ENCODE data around the gene OR13J1. TPM values are rescaled to one million over a fixed set of nuclear protein-coding genes. Genes with fewer than 3 reads are reported as not detected.
A peak's percentile ranks its signal among the peaks of the same experiment; 100 is the strongest.
"Not testable (repeated sequence)": the region's sequence is repeated elsewhere in the genome, so short reads cannot be mapped to it uniquely, and the experiment has no call there.

Gene OR13J1
- total and polyA plus RNA-seq, 4 donors, result not detected

DNA sequence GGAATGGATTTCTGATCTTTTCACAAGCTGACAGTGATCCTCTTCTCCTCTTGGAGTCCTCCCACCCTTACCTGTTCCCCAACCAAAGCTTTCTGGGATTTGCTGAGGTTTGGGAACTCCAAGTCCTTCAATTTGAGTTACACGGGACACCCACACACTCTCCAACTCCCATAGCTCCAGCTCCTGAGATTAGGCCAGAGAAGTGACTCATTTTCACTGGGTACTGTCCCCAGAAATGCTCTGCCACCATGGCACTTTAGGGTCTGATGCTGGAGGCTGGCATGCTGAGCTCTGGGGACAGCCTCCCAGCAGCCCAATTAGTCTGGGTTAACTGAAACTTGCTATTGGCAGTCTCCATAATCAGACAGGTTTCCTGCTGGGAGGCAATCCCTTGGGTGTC lies 21.9 kb upstream of the OR13J1 start:
- DNase-seq (no peak), ATAC-seq (ENCODE audit: low FRiP score) (no peak)
- intact Hi-C loops (cut with DNase I), result loop anchor here in 1 of 2 donors (2.0 kb wide), 1 partner anchor 21 kb away; the partner anchor contains the start of gene OR13J1
- Histone ChIP-seq H3K27ac (ENCODE audit: low read depth in 1 of 2, low read length in 2 of 2) (no peak overlapping the region), H3K9me3 (ENCODE audit: control insufficient read depth, low read length) (no peaks in the 10 kb centered on the region), H3K36me3 (ENCODE audit: control insufficient read depth in 1 of 2, insufficient read depth in 2 of 2, low read length in 1 of 2) (no peaks in the 10 kb centered on the region), H3K27me3 (ENCODE audit: control insufficient read depth in 1 of 2, insufficient read depth in 2 of 2, low read length in 1 of 2) (no peaks in the 10 kb centered on the region), H3K4me1 (ENCODE audit: control insufficient read depth in 1 of 2, insufficient read depth in 2 of 2, low read length in 2 of 2) (no peaks in the 10 kb centered on the region), H3K4me3 (ENCODE audit: low read length in 2 of 2) (no peak overlapping the region)
- WGBS, 2 donors, result 64 to 70% methylated on average over 1 of the region's 1 CpG

GRCh38 chr9:35891646-35892045 lies 21.4 kb upstream of the OR13J1 start:
- no peaks in the 10 kb centered on the region for H3K27me3 ChIP-seq (ENCODE audit: control insufficient read depth in 1 of 2, insufficient read depth in 2 of 2, low read length in 1 of 2)
- no peaks in the 10 kb centered on the region for H3K9me3 ChIP-seq (ENCODE audit: control insufficient read depth, low read length)
- 78 to 80% methylated on average over 3 of the region's 3 CpGs for WGBS, 2 donors
- ATAC-seq (ENCODE audit: low FRiP score) (no peak), DNase-seq (no peak)
- no peaks in the 10 kb centered on the region for H3K4me1 ChIP-seq (ENCODE audit: control insufficient read depth in 1 of 2, insufficient read depth in 2 of 2, low read length in 2 of 2)
- no peaks in the 10 kb centered on the region for H3K36me3 ChIP-seq (ENCODE audit: control insufficient read depth in 1 of 2, insufficient read depth in 2 of 2, low read length in 1 of 2)
- H3K27ac ChIP-seq (ENCODE audit: low read depth in 1 of 2, low read length in 2 of 2), result no peak overlapping the region
- no peak overlapping the region for H3K4me3 ChIP-seq (ENCODE audit: low read length in 2 of 2)
- intact Hi-C loops (cut with DNase I), result loop anchor here in 1 of 2 donors (2.0 kb wide), 1 partner anchor 21 kb away; the partner anchor contains the start of gene OR13J1

DNA sequence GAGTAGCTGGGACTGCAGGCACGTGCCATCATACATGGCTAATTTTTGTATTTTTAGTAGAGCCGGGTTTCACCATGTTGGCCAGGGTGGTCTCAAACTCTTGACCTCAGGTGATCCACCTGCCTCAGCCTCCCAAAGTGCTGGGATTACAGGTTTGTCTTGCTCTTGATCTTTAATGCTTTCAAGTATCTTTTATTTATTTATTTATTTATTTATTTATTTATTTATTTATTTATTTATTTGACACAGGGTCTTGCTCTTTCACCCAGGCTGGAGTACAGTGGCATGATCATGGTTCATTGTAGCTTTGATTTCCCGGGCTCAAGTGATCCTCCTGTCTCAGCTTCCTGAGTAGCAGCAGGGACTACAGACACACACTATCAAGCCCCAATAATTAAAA lies 14.7 kb upstream of the OR13J1 start:
- H3K27me3 ChIP-seq (ENCODE audit: control insufficient read depth in 1 of 2, insufficient read depth in 2 of 2, low read length in 1 of 2); H3K36me3 ChIP-seq (ENCODE audit: control insufficient read depth in 1 of 2, insufficient read depth in 2 of 2, low read length in 1 of 2); H3K4me1 ChIP-seq (ENCODE audit: control insufficient read depth in 1 of 2, insufficient read depth in 2 of 2, low read length in 2 of 2); H3K27ac ChIP-seq (ENCODE audit: low read depth in 1 of 2, low read length in 2 of 2); H3K4me3 ChIP-seq (ENCODE audit: low read length in 2 of 2); ATAC-seq (ENCODE audit: low FRiP score); DNase-seq; H3K9me3 ChIP-seq (ENCODE audit: control insufficient read depth, low read length): not testable (repeated sequence)
- intact Hi-C loops (cut with DNase I), result loop anchor here in 1 of 2 donors (5.0 to 10.0 kb wide), 2 partner anchors 58 to 230 kb away; partner anchors contain the start of genes CCDC107, FAM221B, RMRP and SIT1
- 84 to 91% methylated on average over 3 of the region's 3 CpGs for WGBS, 2 donors

- ATAC-seq (ENCODE audit: low FRiP score) (no peak), DNase-seq (no peak)
- intact Hi-C loops (cut with DNase I), result loop anchor here (1.0 to 10.0 kb wide), 3 partner anchors 56 to 228 kb away; partner anchors contain the start of genes CCDC107 (in 1 of the 2), FAM221B (in 1 of the 2), RMRP (in 1 of the 2) and SIT1 (in 1 of the 2)
- 71 to 73% methylated on average over 3 of the region's 3 CpGs for WGBS, 2 donors
- Histone ChIP-seq H3K36me3 (ENCODE audit: control insufficient read depth in 1 of 2, insufficient read depth in 2 of 2, low read length in 1 of 2) (no peaks in the 10 kb centered on the region), H3K4me3 (ENCODE audit: low read length in 2 of 2) (no peak overlapping the region), H3K9me3 (ENCODE audit: control insufficient read depth, low read length) (no peaks in the 10 kb centered on the region), H3K27ac (ENCODE audit: low read depth in 1 of 2, low read length in 2 of 2) (no peak overlapping the region), H3K27me3 (ENCODE audit: control insufficient read depth in 1 of 2, insufficient read depth in 2 of 2, low read length in 1 of 2) (no peaks in the 10 kb centered on the region), H3K4me1 (ENCODE audit: control insufficient read depth in 1 of 2, insufficient read depth in 2 of 2, low read length in 2 of 2) (no peaks in the 10 kb centered on the region)
These were observed 12.8 kb upstream of the OR13J1 start for GRCh38 chr9:35882996-35883395.

DNA sequence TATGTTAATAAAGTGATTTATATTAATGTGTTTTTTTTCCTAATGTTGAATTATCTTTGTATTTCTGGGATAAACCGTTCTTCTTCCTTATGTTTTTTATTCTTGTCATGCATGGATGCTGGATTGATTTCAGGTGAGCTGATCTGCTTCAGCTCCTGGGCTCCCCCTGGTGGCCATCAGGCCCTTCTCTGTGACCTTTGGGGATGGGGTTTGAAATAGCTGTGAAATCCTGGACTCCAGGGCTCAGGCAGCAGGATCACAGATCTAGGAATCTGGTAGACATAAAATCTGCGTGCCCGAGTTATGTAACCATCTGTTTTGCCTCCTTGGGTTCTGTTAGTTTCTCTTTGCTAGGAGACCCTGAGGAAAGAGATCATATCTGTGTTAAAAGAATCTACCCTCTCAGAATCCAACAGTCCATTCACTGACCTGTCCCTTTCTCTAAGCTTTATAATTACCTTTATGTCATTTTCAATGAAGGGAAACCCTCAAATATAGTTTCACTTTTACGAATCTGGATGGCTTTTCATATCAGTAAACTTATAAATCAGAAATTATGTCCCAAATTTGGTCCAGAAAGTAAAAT lies 12.2 kb upstream of the OR13J1 start:
- intact Hi-C loops (cut with DNase I), result loop anchor here (1.0 to 10.0 kb wide), 3 partner anchors 55 to 228 kb away; partner anchors contain the start of genes CCDC107 (in 1 of the 2), FAM221B (in 1 of the 2), RMRP (in 1 of the 2) and SIT1 (in 1 of the 2)
- H3K4me3 ChIP-seq (ENCODE audit: low read length in 2 of 2), result no peak overlapping the region
- WGBS, 2 donors, result 1% methylated on average over 4 of the region's 4 CpGs
- H3K36me3 ChIP-seq (ENCODE audit: control insufficient read depth in 1 of 2, insufficient read depth in 2 of 2, low read length in 1 of 2), result no peaks in the 10 kb centered on the region
- ATAC-seq (ENCODE audit: low FRiP score), result peak; percentile 88
- no peaks in the 10 kb centered on the region for H3K9me3 ChIP-seq (ENCODE audit: control insufficient read depth, low read length)
- H3K27me3 ChIP-seq (ENCODE audit: control insufficient read depth in 1 of 2, insufficient read depth in 2 of 2, low read length in 1 of 2), result no peaks in the 10 kb centered on the region
- H3K4me1 ChIP-seq (ENCODE audit: control insufficient read depth in 1 of 2, insufficient read depth in 2 of 2, low read length in 2 of 2), result no peaks in the 10 kb centered on the region
- no peak overlapping the region for H3K27ac ChIP-seq (ENCODE audit: low read depth in 1 of 2, low read length in 2 of 2)
- DNase-seq, result peak; percentile 87 to 95

DNA sequence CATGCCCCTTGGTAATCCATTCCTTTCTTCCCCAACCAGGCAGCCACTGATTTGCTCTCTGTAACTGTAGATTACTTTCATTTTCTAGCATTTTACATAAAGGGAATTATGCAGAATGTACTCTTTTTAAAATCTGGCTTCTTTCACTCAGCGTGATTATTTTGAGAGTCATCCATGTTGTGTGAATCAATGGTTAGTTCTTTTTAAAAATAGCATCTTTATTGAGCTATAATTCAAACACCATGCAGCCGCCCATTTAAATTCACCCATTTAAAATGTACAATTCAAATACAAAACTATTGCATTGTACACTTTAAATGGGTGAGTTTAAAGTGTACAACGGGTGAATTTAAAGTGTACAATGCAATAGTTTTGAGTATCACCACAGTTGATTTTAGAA lies 2.3 kb upstream of the OR13J1 start:
- Histone ChIP-seq H3K36me3 (ENCODE audit: control insufficient read depth in 1 of 2, insufficient read depth in 2 of 2, low read length in 1 of 2) (no peaks in the 10 kb centered on the region), H3K4me3 (ENCODE audit: low read length in 2 of 2) (no peak overlapping the region), H3K4me1 (ENCODE audit: control insufficient read depth in 1 of 2, insufficient read depth in 2 of 2, low read length in 2 of 2) (no peaks in the 10 kb centered on the region), H3K27me3 (ENCODE audit: control insufficient read depth in 1 of 2, insufficient read depth in 2 of 2, low read length in 1 of 2) (no peaks in the 10 kb centered on the region), H3K9me3 (ENCODE audit: control insufficient read depth, low read length) (no peaks in the 10 kb centered on the region), H3K27ac (ENCODE audit: low read depth in 1 of 2, low read length in 2 of 2) (no peak overlapping the region)
- no peak for DNase-seq
- intact Hi-C loops (cut with DNase I), result no loop called here
- WGBS, 2 donors, result 70 to 73% methylated on average over 3 of the region's 3 CpGs
- no peak for ATAC-seq (ENCODE audit: low FRiP score)

GRCh38 chr9:35871545-35871944 lies 1.3 kb upstream of the OR13J1 start:
- intact Hi-C loops (cut with DNase I), result loop anchor here in 1 of 2 donors (2.0 kb wide), 1 partner anchor 21 kb away; no protein-coding TSS in a partner anchor
- Histone ChIP-seq H3K36me3 (ENCODE audit: control insufficient read depth in 1 of 2, insufficient read depth in 2 of 2, low read length in 1 of 2) (no peaks in the 10 kb centered on the region), H3K4me3 (ENCODE audit: low read length in 2 of 2) (no peak overlapping the region), H3K9me3 (ENCODE audit: control insufficient read depth, low read length) (no peaks in the 10 kb centered on the region), H3K27me3 (ENCODE audit: control insufficient read depth in 1 of 2, insufficient read depth in 2 of 2, low read length in 1 of 2) (no peaks in the 10 kb centered on the region), H3K27ac (ENCODE audit: low read depth in 1 of 2, low read length in 2 of 2) (no peak overlapping the region), H3K4me1 (ENCODE audit: control insufficient read depth in 1 of 2, insufficient read depth in 2 of 2, low read length in 2 of 2) (no peaks in the 10 kb centered on the region)
- ATAC-seq (ENCODE audit: low FRiP score) (peak; percentile 29), DNase-seq (peak in 1 of 2 donors; percentile 29)
- WGBS, 2 donors, result 49% methylated on average over 3 of the region's 3 CpGs

DNA sequence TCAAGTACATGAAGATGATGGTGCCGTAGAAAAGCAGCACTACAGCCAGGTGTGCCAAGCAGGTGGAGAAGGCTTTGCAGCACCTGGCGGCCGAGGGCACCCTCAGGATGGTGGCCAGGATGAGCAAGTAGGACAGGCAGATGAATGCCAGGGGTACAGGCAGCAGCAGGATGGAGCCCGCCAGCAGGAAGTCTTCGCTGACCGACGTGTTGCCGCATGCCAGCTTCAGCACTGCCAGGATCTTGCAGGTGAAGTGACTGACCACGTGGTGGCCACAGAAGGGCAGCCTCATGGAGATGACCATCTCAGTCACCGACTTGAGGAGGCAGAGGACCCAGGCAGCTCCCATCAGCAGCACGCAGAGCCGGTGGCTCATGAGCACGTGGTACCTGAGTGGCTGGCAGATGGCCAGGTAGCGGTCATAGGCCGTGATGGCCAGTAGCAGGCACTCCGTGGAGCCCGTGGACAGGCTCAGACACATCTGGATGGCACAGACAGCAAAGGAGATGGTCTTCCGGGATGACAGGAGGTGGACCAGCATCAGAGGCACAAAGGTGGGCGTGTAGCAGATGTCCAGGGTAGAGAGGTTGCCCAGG lies 482 bp downstream of the OR13J1 start:
- Histone ChIP-seq H3K4me3 (ENCODE audit: low read length in 2 of 2) (no peak overlapping the region), H3K9me3 (ENCODE audit: control insufficient read depth, low read length) (no peaks in the 10 kb centered on the region), H3K27me3 (ENCODE audit: control insufficient read depth in 1 of 2, insufficient read depth in 2 of 2, low read length in 1 of 2) (no peaks in the 10 kb centered on the region), H3K27ac (ENCODE audit: low read depth in 1 of 2, low read length in 2 of 2) (no peak overlapping the region), H3K36me3 (ENCODE audit: control insufficient read depth in 1 of 2, insufficient read depth in 2 of 2, low read length in 1 of 2) (no peaks in the 10 kb centered on the region), H3K4me1 (ENCODE audit: control insufficient read depth in 1 of 2, insufficient read depth in 2 of 2, low read length in 2 of 2) (no peaks in the 10 kb centered on the region)
- ATAC-seq (ENCODE audit: low FRiP score) (no peak), DNase-seq (peak in 1 of 2 donors; percentile 44)
- intact Hi-C loops (cut with DNase I), result loop anchor here in 1 of 2 donors (2.0 kb wide), 1 partner anchor 23 kb away; no protein-coding TSS in a partner anchor
- 89 to 91% methylated on average over 19 of the region's 19 CpGs for WGBS, 2 donors
